CD4-positive, alpha-beta T cell treated with Interleukin-1 beta for 1 hour (primary cell): ENCODE data around the gene OR2V1.
A peak's percentile ranks its signal among the peaks of the same experiment; 100 is the strongest.
"Not testable (repeated sequence)": the region's sequence is repeated elsewhere in the genome, so short reads cannot be mapped to it uniquely, and the experiment has no call there.

Experiments
- DNase-seq, 2 donors: peaks; one replicate each; pipeline ENCODE4 v3.0.0-alpha.2; 2020 to 2022

The OR2V1 gene

DNA sequence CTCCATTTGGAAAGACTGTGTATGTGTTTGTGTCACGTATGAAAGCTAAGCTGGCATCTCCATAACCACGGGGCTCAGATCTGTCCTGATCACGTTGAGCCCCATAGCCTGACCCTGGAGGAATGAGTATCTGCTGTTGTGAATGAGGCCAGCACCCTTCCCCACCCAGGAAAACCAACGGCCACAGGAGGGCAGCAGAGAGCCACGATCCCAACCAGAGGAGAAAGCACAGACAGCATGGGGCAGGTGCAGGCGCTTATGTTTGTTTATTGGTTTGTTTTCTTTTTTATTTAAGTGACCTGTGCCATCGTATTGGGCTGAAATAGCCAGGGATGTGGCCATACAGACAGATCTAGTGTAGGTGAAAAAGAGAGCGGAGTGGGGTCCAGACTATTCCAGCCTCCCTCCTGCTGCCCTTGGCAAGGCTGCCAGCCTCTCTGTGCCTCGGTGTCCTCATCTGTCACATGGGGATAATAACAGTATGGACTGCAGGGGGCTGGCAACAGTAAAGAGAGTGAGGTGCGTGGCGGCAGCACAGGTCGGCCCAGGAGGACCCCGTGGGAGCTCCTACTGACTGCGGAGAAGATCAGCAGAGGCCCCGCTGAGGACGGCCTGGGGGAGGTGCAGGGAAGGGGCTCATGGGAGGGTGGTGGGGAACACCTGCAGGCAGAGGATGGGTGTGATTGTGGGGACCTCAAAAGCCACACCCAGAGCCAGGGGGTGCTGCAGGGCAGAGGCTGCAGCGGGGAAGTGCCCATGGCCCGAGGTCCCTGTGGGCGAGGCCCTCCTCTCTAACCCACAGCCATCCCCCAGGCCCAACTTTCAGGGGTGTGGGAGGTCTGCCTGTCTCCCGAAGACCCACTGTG is 28.6 kb upstream of the OR2V1 start:
- peak; percentile 86 to 91 for DNase-seq

DNA sequence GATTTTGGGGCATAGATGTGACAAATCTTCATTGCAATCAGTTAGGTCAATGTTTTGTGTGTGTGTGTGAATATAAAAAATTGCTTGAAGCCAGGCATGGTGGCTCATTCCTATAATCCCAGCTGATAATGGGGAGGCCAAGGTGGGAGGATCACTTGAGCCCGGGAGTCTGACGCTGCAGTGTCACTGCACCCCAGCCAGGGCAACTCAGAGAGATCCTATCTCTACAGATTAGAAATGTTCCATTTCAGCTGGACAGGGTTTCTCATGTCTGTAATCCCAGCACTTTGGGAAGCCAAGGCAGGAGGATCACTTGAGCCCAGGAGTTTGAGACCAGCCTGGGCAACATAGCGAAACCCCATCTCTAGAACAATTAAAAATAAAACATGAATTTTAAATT is 27.9 kb upstream of the OR2V1 start:
- no peak for DNase-seq

DNA sequence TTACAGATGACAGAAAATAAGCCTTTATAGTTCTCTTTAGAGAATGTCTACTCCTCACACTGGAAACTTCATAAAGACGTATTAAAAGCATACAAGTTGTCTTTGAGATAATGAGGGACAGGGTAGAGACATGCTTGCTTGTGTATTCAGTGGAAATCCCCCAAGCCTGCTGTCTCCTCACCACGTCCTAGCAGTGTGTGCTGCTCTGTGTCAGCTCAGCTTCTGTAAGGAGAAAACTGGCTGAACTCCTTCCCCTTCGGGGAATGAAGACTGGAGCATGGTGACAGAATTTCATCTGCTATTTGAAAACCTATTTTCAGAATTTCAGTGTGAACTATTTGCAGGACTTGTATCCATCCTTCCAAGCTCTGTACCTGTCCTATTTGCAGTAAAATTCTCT is 25.8 kb upstream of the OR2V1 start:
- DNase-seq: no peak

DNA sequence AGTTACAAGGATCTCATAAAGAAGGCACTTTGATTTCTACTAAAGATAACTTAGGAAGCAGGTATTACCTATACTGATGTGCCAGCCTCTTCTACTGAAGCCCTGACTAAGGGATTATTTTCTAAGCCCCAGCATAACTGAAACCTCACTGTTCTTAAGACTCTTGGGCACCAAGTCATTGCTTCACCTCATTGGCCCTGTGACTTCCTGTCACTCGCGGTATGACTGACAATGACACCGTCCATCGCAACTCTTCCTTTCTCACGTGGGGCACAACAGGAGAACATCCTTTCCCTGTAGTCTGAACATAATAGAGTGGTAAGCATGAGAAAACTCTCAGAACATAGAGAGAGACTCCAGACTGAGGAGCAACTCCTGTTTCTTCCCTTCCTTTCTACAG is 22.8 kb upstream of the OR2V1 start:
- no peak for DNase-seq

DNA sequence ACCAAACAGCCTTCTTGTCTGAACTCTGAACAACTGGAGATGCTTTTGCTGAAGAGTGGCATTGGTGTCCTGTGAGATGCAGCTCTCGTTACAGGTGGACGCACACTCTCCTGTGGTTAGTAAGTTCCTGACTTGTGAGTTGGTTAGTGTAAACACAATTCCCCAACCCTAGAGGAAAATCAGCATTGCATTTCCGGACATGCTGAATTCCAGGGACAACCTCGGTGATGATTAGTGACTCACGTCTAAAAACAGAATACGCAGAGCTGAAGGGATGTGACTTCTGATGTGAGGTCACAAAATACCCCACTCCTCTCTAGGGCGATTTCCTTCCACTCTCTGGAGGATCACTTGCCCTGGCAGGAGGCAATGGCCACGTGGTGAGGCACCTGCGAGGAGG is 21.4 kb upstream of the OR2V1 start:
- no peak for DNase-seq

DNA sequence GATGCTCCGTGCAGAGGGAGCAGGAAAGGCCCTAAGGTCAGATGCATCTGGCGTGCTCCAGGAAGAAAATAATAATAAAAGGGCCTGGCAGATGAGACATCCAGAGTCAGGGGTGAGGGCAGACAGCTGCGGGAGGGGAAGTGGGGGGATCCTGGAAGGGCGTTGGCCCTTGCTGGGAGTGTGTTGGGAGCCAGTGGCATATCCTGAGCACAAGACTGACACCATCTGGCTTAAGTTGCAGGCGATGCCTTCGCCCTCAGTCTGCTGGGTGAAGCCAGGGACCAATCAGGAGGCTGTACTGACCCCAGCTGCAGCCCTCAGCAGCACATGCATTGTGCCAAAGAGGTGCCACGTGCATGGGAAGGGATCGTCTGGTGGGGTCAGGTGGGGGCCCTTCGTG is 20.2 kb upstream of the OR2V1 start:
- no peak for DNase-seq

DNA sequence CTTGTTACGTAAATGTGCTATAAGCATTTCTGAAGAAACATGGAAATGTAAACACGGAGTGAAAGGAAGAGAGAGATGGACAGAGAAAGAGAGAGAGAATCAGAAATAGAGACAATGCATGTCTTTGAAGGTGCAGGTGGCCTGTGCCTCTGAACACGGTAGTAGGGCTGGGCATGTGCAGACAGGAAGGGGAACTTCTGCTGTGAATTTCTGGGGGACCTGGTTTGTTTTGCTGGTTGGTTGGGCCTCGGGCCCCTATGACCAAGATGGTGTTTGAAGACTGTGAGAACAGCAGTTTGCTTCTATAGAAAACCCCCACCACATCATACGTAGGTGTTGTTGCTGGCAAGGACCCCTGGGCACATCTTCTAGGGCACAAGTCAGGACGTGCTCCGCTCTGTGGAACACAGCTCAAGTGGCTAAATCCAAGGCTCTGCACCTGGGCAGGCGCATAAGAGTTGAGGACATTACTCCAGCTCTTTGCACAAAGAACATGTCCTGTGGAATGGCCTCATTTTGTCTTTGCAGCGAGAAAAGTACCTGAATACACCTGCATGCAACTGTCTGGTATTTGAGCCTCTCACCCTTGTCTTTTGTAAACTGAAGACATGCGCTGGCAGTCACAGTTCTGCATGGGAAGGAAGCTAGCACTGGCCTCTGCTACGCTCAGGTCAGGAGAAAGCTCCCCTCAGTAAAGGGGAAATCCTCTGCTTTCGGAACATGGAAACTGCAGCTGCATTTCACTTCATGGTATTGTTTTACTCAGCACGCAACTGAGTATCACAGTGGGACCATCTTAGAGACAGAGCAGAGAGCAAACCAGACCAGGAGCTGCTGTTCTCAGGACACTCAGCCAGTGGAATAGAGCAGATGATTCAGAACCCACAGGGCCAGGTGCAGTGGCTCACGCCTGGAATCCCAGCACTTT is 19.1 kb upstream of the OR2V1 start:
- DNase-seq: no peak

DNA sequence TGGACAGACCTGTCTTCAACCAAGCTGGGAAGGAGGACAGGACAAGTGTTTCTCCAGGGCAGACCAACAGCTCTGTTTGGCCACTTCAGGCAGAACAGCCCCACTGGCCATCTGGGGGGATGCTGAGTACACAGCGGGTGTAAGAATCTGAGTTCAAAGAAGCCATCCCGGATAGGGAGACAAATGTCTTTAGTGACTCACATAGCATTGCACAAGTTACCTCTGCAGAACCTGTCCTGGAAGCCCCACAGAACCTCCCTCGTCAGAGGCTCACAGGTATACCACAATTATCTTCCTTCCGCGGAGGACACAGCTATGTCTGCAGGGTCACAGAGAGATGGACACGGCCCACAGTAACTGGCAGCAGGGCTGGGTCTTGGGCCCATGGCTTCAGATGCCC is 18.4 kb upstream of the OR2V1 start:
- DNase-seq: no peak

DNA sequence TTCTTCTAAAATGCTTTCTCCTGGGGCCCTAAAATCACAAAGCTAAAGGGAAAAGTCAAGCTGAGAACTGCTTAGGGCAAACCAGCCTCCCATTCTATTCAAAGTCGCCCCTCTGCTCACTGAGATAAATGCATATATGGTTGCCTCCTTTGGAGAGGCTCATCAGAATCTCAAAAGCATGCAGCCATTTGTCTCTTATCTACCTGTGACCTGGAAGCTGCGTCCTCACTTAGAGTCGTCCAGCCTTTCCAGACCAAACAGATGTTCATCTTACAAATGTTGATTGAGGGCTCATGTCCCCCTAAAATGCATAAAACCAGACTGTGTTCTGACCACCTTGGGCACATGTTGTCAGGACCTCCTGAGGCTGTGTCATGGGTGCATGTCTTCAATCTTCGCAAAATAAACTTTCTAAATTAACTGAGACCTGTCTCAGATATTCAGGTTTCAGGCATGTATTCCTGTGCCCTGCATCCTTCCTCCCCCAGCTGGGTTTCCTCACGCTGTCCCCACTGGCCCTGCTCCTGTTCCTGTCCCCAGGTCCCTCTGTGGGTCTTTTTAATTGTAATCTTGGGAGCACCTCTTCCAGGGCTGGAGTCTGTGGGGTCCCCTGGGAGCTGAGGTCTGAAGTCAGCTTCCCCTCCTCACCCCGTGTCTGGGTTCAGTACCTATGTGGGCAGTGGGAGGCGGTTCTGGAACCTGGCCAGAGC is 16.1 kb upstream of the OR2V1 start, which contains the start of gene OR2V2:
OR2V2 (plus strand) TSS at position 660 of the 710 bp plus-strand sequence. CDS start 7,357 bp downstream, outside the sequence.
- not testable (repeated sequence) for DNase-seq

DNA sequence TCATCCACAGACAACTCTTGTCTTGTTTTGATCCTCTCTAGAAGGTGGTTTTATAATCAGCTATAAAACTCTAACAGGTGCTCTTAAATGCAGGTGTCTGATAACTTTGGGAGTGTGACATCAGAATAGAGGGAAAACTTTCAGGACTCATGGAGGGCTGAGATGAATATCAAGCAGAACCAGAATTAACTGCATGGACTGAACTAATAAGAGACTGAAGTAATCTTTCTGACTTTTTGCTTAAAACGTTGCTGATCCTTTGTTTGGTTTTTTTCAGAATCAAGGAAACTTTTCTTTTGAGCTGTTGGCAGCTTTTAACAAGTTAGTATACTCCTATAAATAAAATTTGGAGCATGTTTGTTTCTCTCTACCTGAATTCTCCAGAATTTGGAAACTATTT is 14.2 kb upstream of the OR2V1 start:
- no peak for DNase-seq

DNA sequence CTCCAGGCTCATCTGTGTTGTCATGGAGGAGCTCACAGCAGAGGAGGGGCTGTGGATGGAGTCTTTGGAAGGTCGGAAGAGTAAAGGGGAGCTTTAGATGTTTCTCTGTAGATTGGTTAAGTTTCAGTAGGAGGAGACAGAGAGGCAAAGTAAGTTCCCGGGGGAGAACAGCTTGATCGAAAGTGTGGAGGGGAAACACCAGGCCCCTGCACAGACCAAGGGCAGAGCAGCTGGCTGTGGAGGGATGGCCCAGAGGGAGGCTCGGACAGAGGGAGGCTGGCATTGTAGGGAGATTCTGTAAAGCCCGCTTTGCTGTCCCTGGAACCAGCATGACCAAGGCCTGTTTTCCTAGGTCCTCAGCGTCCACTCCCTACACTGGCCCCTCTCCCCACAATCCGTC is 11.1 kb upstream of the OR2V1 start:
- no peak for DNase-seq

DNA sequence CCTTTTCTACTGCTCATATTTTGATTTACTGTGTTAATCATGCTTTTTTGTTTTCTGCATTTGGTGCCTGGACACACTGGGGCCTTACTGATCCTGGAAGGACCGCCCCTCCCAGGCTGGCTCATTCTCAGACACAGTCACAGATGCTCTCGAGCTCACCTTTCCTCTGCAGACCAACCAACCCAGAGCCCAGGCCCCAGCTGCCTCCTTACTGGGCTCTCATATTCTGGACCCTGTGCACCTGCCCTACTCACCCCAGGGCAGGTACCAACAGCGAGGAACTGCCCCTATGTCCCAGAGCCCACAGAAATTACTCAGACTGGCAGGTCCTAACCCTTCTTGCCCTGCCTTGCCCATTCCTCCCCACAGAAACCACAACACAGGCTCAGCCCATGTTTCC is 9.8 kb upstream of the OR2V1 start:
- no peak for DNase-seq

DNA sequence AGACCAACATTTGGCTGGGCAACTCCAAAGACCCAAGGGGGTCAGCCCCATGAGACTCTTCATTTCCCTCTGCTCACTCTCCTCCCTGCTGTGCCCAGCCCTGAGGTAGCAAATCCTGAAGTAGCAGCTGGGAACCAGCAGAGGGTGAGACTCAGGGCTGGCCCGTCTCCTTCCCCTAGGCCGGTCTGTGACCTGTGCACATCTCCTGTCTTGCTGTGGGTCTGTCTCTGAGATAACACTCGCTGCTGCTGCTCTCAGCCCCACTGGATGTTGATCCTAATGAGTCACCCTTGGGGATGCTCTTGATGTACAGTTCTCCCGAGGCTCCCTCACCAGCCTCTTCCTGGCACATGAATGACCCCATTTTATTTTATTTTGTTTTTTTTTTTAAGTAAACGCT is 7.3 kb upstream of the OR2V1 start:
- DNase-seq: no peak

DNA sequence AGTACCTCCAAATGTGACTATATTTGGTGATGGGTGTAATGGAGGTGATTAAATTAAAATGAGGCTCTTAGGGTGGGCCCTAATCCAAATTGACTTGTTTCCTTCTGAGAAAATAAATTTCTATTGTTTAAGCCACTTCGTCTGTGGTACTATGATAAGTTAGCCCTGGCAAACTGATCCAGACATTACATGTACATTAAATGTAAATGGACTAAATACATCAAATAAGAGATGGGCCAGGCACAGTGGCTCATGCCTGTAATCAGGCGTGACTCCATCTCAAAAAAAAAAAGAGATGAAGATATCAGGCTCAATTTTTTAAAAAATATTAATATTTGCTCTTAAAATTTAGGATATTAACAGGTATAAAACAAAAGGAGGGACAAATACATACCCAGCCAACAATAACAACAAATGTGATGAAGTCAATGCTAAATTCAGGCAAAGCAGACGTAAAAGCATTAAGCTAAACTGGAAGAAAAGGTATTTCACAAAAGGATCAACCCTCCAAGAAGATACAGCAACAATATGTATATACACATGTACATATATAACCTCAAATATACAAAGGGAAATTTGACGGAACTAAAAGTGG is 5.5 kb upstream of the OR2V1 start:
- DNase-seq: no peak

DNA sequence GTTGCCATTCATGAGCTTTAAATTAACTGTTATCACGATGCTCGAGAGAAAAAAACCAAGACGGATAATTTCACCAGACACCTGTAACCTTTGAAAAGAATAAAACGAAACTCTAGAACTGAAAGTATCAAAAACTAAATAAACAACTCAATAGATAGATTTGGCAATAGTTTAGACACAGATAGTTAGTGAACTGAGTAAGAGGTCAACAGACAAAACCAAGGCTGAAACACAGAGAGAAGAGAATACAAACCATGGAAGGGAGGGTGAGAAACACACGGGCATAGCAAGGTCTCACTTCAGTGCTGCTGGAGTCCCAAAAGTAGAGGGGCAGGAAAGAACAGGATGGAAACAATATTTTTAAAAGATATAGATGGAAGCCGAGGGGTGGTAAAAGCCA is 3.3 kb upstream of the OR2V1 start:
- no peak for DNase-seq

DNA sequence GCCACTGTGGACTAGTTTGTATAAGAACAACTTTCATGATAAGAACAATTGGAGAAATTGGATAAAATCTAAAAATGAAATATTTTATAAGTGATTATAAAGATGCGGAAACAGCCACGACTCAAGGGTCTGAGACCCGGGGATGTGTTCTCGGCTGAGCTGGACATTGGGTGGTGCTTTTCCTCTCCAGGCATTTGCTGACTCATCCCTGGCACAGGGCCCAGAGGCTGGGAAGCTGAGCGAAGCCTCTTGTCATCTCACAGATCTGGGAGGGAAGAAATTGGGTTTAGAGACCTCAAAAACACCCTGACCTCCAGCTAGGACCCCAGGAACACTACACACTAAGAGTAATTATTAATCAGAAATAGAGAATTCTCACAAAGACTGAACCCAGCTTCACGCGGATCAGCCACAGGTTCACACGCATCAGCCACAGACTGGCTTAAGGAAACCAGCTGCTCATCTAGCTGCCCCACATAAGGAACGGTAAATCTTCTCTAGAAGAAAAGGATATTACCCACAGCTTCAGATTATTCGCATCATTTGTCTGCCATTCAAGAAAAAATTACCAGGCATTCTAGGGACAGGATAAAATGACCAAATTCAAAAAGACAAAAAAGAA is 2.8 kb upstream of the OR2V1 start:
- DNase-seq: no peak

DNA sequence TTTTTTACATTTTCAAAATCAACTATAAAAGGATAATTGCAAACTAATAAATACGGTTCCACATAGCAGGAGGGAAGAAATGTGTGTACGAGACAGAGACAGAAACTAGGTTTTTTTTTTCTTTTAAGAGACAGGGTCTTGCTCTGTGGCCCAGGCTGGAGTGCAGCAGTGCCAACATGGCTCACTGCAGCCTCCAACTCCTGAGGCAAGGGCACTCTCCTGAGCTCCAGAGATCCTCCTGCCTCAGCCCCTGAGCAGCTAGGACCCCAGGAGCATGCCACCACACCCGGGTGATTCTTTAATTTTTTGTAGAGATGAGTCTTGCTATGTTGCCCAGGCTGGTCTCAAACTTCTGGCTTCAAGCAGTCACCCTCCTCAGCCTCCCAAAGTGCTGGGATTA is 2.1 kb upstream of the OR2V1 start:
- no peak for DNase-seq

DNA sequence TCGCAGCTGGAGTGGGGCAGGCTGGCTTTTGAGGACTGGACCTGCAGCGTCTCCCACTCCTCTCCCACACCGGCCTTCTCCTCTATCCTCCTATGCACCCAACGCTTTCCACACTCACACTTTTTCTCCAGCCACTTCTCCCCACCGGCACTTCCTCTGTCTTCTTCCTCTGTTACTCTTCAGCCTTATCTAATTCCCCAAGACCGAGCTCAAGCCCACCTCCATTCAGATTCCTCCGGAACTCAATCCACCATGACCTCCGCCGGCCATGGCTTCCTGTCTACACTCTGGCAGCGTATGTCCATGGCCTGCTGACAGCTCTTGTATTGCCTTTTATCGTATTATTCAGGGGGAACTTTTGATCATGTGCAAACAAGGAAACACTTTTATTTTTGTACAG is 545 bp upstream of the OR2V1 start:
- DNase-seq: no peak

DNA sequence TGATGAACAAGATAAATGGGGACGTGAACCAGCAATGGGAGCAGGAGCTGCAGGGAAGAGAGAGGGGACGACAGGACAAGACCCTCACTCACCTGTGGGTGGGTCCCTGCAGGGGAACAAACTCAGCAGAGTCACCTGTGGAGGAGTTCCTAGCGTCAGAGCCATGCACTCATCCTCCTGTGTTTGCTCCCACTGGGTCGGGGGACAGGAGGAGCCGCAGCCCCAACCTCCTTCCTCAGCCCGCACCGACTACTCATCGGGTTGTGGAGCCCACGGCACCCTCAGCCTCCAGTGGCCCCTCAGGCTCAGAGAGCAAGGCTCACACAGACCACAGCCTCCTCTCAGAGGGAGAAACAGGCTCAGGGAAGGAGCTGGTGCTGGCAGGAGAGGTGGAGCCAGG is 888 bp downstream of the OR2V1 start:
- DNase-seq: not testable (repeated sequence)

DNA sequence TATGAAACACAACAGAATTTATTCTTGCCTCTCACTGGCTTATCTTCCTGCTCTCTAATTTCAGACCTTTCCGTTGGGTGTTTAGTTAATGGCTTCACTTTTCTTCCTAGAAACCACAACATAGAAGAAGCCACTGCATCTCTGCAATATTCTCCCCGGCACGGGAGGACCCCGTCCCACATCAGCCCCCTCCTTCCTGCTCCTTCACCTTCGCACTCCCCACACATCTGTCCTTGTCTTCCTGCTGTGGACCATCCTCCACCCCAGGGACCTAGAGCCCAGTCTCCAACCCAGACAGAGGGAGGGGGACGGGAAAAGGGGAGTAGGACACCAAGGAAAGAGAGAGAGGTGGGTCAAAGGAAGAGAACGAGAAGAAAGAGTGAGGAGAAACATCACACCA is 1.4 kb downstream of the OR2V1 start:
- DNase-seq: no peak

DNA sequence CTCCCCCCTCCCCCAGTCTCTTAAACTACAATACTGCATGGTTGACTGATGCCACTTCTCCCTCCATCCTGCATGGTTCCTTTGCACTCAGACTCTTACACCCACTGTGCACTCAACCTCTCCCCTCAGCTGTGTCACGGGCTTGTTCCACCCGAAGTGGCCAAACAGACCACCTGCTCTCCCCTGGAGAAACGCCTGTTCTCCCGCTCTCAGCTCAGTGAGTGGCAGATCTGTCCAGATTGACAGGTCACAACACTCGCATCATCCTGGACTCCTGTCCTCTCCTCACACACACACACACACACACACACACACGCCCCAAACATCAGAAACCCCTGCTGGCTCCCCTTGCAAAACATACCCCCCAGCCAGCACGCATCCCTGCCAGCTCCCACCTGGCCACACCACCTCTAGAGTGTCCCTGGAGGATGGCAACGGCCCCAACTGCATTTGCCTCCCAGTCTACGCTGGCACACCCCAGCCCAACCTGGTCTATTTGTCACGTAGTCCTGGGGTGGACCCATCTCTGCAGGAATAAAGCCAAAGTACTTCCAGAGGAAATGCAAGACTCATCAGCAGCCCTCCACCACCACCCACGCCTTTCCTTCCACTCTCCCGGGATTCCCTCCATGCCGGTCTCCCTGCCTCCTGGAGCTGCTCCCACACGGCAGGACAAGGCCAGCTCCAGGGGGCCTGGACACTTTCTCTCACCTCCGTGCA is 2.9 kb downstream of the OR2V1 start:
- DNase-seq: no peak

DNA sequence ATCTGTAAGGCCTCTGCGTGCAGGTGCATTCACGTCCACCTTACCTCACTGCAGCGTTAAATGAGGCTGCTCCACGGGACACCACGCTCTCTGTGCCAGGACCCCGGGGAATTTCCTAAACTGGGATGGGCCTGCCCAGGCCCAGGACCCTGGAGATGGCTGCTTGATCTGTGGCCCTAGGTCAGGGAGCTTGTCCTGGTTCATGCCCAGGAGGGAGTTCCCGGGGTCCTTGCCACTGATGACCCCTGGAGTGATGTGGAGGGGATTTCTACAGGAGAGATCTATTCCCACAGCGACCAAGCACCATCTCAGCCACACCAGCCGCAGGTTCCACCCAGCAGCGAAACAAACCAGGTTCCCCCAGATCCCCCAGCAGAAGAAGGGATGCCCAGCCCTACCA is 3.5 kb downstream of the OR2V1 start:
- no peak for DNase-seq
